Retinal pigment epithelial cell (primary cell): ENCODE measurements around the gene RBMXL2.

Experiments
- DNase-seq: peaks from one replicate; pipeline ENCODE4 v3.0.0-alpha.2; 2010; ENCODE audit warnings: low read depth
- H3K4me3 ChIP-seq: 2 replicates; pipeline ENCODE4 v1.5.1; 2011; ENCODE audit warnings: mild to moderate bottlenecking, low read length, control low read depth, moderate library complexity
- CTCF ChIP-seq: conservative IDR thresholded peaks from 2 replicates; pipeline ENCODE4 v1.5.1; 2011; ENCODE audit warnings: low read depth, low read length, control low read depth, inconsistent platforms

RBMXL2 gene

GRCh38 chr11:7098235-7098832 is 9.5 kb downstream of the RBMXL2 start:
- peak; percentile 10 for DNase-seq

GRCh38 chr11:7115780-7116179 is 27.0 kb downstream of the RBMXL2 start:
- no peak for DNase-seq
- no peak overlapping the region for H3K4me3 ChIP-seq
- no peak for TF ChIP-seq CTCF

More at GRCh38 chr11:7098235-7098832, 9.5 kb downstream of the RBMXL2 start:
- H3K4me3 ChIP-seq, result no peak overlapping the region
- TF ChIP-seq CTCF, result peak; percentile 66

DNA sequence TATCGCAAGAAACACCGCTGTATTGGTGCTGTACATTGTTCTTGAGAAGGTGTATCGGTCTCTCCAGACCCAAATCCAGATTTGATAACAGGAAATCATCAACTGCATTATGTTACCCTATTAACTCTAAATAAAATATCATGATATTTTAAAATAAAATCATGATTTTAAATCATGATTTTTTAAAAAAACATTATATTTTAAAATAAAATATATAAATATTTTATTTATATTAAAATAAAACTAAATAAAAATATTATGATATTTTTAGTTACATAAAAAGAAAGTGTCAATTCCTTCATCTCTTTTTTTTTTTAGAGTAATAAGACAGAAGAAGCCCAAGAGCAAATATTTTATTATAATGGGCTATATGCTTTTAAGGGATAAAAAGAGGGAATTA is 27.6 kb downstream of the RBMXL2 start:
- DNase-seq, result no peak
- no peak overlapping the region for H3K4me3 ChIP-seq
- TF ChIP-seq CTCF, result no peak

DNA sequence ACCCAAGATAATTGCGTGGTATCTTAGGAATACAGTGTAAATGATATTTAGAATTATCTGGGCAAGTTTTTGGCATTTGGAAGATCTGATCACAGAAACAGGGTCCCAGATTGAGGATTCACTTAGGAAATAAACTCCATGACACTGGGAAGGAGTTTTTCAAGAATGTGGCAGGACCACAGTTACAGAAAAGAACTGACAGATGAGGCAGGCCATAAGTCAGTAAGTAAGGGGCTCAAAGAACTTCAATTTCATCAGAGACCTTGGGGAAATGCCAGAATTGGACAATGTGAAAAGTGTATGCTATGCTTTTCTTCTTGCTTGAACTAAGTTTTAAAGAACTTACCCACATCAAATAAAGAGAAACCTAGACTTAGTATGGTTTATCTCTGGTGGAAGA is 49.3 kb downstream of the RBMXL2 start:
- no peak for DNase-seq
- TF ChIP-seq CTCF, result no peak
- H3K4me3 ChIP-seq, result no peak overlapping the region
